A673 (cell line): Measurements from ENCODE around the gene FBXW4.

Experiments used
- EZH2 ChIP-seq: fragments of 200-600 bp; sonication (generic); IDR thresholded peaks from 2 replicates; pipeline ENCODE4 v1.6.1; 2017; ENCODE audit warnings: borderline replicate concordance, low read depth, mild to moderate bottlenecking, mixed read lengths, antibody characterized with exemption, low read length; ENCODE audit not compliant: poor library complexity, severe bottlenecking
- TF ChIP-seq, protein P1 (sequence below): fragments of 300-800, 200-600 bp; sonication (generic); conservative IDR thresholded peaks from 2 replicates; pipeline ENCODE4 v1.5.1; 2017; ENCODE audit warnings: low read depth, mild to moderate bottlenecking, antibody characterized with exemption, low read length, moderate library complexity, mixed read lengths

DNA sequence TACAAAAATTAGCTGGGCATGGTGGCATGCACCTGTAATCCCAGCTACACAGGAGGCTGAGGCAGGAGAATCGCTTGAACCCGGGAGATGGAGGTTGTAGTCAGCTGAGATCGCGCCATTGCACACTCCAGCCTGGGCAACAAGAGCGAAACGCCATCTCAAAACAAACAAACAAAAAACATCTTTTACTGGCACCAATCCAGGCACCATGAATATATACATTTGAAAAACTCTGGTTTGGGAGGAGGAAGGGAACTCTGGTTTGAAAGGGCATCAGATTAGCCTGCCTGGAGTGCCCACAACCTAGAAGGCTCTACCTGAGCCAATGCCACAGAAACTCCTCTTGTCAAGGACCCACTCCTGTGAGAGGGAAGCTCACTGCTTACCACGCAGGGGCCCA lies 122.8 kb downstream of the FBXW4 start:
- TF ChIP-seq, protein P1, sequence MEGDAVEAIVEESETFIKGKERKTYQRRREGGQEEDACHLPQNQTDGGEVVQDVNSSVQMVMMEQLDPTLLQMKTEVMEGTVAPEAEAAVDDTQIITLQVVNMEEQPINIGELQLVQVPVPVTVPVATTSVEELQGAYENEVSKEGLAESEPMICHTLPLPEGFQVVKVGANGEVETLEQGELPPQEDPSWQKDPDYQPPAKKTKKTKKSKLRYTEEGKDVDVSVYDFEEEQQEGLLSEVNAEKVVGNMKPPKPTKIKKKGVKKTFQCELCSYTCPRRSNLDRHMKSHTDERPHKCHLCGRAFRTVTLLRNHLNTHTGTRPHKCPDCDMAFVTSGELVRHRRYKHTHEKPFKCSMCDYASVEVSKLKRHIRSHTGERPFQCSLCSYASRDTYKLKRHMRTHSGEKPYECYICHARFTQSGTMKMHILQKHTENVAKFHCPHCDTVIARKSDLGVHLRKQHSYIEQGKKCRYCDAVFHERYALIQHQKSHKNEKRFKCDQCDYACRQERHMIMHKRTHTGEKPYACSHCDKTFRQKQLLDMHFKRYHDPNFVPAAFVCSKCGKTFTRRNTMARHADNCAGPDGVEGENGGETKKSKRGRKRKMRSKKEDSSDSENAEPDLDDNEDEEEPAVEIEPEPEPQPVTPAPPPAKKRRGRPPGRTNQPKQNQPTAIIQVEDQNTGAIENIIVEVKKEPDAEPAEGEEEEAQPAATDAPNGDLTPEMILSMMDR, result no peak
- TF ChIP-seq EZH2, result no peak
